ENCODE data around the gene BSG. TPM values are rescaled to one million over a fixed set of nuclear protein-coding genes. Genes with fewer than 3 reads are reported as not detected.

BSG gene
- total and polyA plus RNA-seq, 2 experiments from 2014 or later: 957 to 973 TPM

DNA sequence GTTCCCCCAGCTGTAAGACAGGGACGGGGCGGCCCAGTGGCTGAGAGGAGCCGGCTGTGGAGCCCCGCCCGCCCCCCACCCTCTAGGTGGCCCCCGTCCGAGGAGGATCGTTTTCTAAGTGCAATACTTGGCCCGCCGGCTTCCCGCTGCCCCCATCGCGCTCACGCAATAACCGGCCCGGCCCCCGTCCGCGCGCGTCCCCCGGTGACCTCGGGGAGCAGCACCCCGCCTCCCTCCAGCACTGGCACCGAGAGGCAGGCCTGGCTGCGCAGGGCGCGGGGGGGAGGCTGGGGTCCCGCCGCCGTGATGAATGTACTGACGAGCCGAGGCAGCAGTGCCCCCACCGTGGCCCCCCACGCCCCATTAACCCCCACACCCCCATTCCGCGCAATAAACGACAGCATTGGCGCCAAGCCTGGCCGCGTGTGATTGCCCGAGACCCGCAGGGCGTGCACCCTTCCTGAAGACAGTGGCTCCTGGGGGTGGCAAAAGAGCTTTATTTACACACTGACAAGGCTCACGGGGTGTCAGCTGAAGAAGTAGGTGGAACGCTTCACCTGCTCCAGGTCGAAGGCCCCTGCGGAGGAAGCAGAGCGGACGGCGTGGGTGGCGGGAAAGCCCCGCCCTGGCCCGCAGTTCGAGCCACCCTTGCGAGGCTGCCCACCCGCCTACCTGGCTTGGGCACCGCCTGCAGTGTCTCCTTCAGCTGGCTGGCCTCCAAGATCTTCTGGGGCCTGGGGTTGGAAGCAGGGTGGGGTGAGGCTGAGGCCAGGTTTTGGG is 44.5 kb downstream of the BSG start:
- Histone ChIP-seq H3K9me2 (ENCODE audit: insufficient read depth) (no peaks in the 10 kb centered on the region), H3K4me1 (ENCODE audit: insufficient read depth) (no peaks in the 10 kb centered on the region), H3K4me3 (no peak overlapping the region), H4K20me1 (replicated peaks; ENCODE audit: insufficient read depth) (peaks cover 4% of the 10 kb centered on the region; the same call in 1 of the 2 replicates), H3K27me3 (ENCODE audit: insufficient read depth) (no peaks in the 10 kb centered on the region), H3K79me2 (replicated peaks; ENCODE audit: insufficient read depth) (no peaks in the 10 kb centered on the region), H3K27ac (ENCODE audit: low read depth) (no peak overlapping the region), H3F3A (replicated peaks; ENCODE audit: low read depth) (no peaks in the 10 kb centered on the region), H3K36me3 (ENCODE audit: insufficient read depth) (no peaks in the 10 kb centered on the region), H2AFZ (no peak overlapping the region), H3K4me2 (peak overlapping the region; percentile 38; the same call in 1 of the 2 replicates)
- TF ChIP-seq CREB1 (CRISPR knock-in tag; IDR thresholded peaks at IDR 0.05; ENCODE audit: low read depth) (no peak), ZNF331 (CRISPR knock-in tag; IDR thresholded peaks at IDR 0.05; ENCODE audit: low read depth) (no peak), EZH2 (IDR thresholded peaks at IDR 0.05; ENCODE audit: low read depth, unreplicated experiment) (no peak), POLR2AphosphoS5 (IDR thresholded peaks at IDR 0.05; ENCODE audit: low read depth) (no peak; the same call in 1 of the 2 replicates), REST (IDR thresholded peaks at IDR 0.05; ENCODE audit: unreplicated experiment) (no peak), ZNF114 (CRISPR knock-in tag; IDR thresholded peaks at IDR 0.05) (no peak), EZH2phosphoT487 (IDR thresholded peaks at IDR 0.05; ENCODE audit: unreplicated experiment) (no peak), JUNB (IDR thresholded peaks at IDR 0.05; ENCODE audit: unreplicated experiment) (no peak), STAT1 (IDR thresholded peaks at IDR 0.05; ENCODE audit: unreplicated experiment) (no peak), NANOG (IDR thresholded peaks at IDR 0.05; ENCODE audit: borderline replicate concordance) (no peak)
- TF ChIP-seq, protein P1, sequence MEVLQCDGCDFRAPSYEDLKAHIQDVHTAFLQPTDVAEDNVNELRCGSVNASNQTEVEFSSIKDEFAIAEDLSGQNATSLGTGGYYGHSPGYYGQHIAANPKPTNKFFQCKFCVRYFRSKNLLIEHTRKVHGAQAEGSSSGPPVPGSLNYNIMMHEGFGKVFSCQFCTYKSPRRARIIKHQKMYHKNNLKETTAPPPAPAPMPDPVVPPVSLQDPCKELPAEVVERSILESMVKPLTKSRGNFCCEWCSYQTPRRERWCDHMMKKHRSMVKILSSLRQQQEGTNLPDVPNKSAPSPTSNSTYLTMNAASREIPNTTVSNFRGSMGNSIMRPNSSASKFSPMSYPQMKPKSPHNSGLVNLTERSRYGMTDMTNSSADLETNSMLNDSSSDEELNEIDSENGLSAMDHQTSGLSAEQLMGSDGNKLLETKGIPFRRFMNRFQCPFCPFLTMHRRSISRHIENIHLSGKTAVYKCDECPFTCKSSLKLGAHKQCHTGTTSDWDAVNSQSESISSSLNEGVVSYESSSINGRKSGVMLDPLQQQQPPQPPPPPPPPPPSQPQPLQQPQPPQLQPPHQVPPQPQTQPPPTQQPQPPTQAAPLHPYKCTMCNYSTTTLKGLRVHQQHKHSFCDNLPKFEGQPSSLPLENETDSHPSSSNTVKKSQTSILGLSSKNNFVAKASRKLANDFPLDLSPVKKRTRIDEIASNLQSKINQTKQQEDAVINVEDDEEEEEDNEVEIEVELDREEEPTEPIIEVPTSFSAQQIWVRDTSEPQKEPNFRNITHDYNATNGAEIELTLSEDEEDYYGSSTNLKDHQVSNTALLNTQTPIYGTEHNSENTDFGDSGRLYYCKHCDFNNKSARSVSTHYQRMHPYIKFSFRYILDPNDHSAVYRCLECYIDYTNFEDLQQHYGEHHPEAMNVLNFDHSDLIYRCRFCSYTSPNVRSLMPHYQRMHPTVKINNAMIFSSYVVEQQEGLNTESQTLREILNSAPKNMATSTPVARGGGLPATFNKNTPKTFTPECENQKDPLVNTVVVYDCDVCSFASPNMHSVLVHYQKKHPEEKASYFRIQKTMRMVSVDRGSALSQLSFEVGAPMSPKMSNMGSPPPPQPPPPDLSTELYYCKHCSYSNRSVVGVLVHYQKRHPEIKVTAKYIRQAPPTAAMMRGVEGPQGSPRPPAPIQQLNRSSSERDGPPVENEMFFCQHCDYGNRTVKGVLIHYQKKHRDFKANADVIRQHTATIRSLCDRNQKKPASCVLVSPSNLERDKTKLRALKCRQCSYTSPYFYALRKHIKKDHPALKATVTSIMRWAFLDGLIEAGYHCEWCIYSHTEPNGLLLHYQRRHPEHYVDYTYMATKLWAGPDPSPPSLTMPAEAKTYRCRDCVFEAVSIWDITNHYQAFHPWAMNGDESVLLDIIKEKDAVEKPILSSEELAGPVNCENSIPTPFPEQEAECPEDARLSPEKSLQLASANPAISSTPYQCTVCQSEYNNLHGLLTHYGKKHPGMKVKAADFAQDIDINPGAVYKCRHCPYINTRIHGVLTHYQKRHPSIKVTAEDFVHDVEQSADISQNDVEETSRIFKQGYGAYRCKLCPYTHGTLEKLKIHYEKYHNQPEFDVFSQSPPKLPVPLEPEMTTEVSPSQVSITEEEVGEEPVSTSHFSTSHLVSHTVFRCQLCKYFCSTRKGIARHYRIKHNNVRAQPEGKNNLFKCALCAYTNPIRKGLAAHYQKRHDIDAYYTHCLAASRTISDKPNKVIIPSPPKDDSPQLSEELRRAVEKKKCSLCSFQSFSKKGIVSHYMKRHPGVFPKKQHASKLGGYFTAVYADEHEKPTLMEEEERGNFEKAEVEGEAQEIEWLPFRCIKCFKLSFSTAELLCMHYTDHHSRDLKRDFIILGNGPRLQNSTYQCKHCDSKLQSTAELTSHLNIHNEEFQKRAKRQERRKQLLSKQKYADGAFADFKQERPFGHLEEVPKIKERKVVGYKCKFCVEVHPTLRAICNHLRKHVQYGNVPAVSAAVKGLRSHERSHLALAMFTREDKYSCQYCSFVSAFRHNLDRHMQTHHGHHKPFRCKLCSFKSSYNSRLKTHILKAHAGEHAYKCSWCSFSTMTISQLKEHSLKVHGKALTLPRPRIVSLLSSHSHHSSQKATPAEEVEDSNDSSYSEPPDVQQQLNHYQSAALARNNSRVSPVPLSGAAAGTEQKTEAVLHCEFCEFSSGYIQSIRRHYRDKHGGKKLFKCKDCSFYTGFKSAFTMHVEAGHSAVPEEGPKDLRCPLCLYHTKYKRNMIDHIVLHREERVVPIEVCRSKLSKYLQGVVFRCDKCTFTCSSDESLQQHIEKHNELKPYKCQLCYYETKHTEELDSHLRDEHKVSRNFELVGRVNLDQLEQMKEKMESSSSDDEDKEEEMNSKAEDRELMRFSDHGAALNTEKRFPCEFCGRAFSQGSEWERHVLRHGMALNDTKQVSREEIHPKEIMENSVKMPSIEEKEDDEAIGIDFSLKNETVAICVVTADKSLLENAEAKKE (CRISPR knock-in tag; IDR thresholded peaks at IDR 0.05): no peak
- TF ChIP-seq, protein P2, sequence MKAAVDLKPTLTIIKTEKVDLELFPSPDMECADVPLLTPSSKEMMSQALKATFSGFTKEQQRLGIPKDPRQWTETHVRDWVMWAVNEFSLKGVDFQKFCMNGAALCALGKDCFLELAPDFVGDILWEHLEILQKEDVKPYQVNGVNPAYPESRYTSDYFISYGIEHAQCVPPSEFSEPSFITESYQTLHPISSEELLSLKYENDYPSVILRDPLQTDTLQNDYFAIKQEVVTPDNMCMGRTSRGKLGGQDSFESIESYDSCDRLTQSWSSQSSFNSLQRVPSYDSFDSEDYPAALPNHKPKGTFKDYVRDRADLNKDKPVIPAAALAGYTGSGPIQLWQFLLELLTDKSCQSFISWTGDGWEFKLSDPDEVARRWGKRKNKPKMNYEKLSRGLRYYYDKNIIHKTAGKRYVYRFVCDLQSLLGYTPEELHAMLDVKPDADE (IDR thresholded peaks at IDR 0.05): no peak
- TF ChIP-seq, protein P3, sequence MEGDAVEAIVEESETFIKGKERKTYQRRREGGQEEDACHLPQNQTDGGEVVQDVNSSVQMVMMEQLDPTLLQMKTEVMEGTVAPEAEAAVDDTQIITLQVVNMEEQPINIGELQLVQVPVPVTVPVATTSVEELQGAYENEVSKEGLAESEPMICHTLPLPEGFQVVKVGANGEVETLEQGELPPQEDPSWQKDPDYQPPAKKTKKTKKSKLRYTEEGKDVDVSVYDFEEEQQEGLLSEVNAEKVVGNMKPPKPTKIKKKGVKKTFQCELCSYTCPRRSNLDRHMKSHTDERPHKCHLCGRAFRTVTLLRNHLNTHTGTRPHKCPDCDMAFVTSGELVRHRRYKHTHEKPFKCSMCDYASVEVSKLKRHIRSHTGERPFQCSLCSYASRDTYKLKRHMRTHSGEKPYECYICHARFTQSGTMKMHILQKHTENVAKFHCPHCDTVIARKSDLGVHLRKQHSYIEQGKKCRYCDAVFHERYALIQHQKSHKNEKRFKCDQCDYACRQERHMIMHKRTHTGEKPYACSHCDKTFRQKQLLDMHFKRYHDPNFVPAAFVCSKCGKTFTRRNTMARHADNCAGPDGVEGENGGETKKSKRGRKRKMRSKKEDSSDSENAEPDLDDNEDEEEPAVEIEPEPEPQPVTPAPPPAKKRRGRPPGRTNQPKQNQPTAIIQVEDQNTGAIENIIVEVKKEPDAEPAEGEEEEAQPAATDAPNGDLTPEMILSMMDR (conservative IDR thresholded peaks at IDR 0.05; ENCODE audit: low read depth in 2 of 2): no peak
- ATAC-seq (peak; percentile 19), DNase-seq (ENCODE audit: low spot score) (no peak)
- peaks cover 36% of the 10 kb centered on the region for H3K36me3 Mint-ChIP-seq (ENCODE audit: low read depth)
- peaks cover 3% of the 10 kb centered on the region; the same call in 2 of the 3 replicates for H3K4me1 Mint-ChIP-seq
- peaks cover 17% of the 10 kb centered on the region for H3K27me3 Mint-ChIP-seq (ENCODE audit: insufficient read depth, low read depth, poor library complexity)
- no peaks in the 10 kb centered on the region for H3K9me3 Mint-ChIP-seq
- no peak overlapping the region for H3K4me3 Mint-ChIP-seq
- H3K27ac Mint-ChIP-seq: no peak overlapping the region
